Muscle layer of duodenum (tissue), 2 donors: ENCODE data around the gene BPI.

Experiments used
- H3K27ac ChIP-seq: one replicate; pipeline ENCODE4 v1.7.0; 2013; ENCODE audit warnings: mild to moderate bottlenecking, low read length
- H3K27me3 ChIP-seq: one replicate; pipeline ENCODE4 v1.7.0; 2013; ENCODE audit warnings: low read depth, mild to moderate bottlenecking, control low read depth, low read length
- H3K36me3 ChIP-seq, 2 donors: one replicate each; pipeline ENCODE4 v1.7.0; 2013; ENCODE audit warnings: low read length in 2 of 2, control low read depth in 1 of 2, mild to moderate bottlenecking in 1 of 2; ENCODE audit not compliant: insufficient read depth in 2 of 2, control insufficient read depth in 1 of 2
- H3K4me1 ChIP-seq, 2 donors: one replicate each; pipeline ENCODE4 v1.7.0; 2013; ENCODE audit warnings: low read length in 2 of 2, mild to moderate bottlenecking in 2 of 2, control low read depth in 1 of 2, moderate library complexity in 1 of 2; ENCODE audit not compliant: insufficient read depth in 2 of 2, control insufficient read depth in 1 of 2
- H3K4me3 ChIP-seq, 2 donors: one replicate each; pipeline ENCODE4 v1.7.0; 2013; ENCODE audit warnings: low read length in 2 of 2, low read depth in 1 of 2, mild to moderate bottlenecking in 1 of 2
- H3K9me3 ChIP-seq, 2 donors: one replicate each; pipeline ENCODE4 v1.7.0; 2013; ENCODE audit warnings: low read length in 2 of 2, control low read depth in 1 of 2, mild to moderate bottlenecking in 1 of 2; ENCODE audit not compliant: control insufficient read depth in 1 of 2
- donor health status: healthy.

Gene BPI

GRCh38 chr20:38349856-38350255 is 45.9 kb downstream of the BPI start:
- Histone ChIP-seq H3K27ac (no peak overlapping the region), H3K4me1 (no peaks in the 10 kb centered on the region), H3K9me3 (no peaks in the 10 kb centered on the region), H3K4me3 (no peak overlapping the region), H3K27me3 (no peaks in the 10 kb centered on the region), H3K36me3 (no peaks in the 10 kb centered on the region)

DNA sequence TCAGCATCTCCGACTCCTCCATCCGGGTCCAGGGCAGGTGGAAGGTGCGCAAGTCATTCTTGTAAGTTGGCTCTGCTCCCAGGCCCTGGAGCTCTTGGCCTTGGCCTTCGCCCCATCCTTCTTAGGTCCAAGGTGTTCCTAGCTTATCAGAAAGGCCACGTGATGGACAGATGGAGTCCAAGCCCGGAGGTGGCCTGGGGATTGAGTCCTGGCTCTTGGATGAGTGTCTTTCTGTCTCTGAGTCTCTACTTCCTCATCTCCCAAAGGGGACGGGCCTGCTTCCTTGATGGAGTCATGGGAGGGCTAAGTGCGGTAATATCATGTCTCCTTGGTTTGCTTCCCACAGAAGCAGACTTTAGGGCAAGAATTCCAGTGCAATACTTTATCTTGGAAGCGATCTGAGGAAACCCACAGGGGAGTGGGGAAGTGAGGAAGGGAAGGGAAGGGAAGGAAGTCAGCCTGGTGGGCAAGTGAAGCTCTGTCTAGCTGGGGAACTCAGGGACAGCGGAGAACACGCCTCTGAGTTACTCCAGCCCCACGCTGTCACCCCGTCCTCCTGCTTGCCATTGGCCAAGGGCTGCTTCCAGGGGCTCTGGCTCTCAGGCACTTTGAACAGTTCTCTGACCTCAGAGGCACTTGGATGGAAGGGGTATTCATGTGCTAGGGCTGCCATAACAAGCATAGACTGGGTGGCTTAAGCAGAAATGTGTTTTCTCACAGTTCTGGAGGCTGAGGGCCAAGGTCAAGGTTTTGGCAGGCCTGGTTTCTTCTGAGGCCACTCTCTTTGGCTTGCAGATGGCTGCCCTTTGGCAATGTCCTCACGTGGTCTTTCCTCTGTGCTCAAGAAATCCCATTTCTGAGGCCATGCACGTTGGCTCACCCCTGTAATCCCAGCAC is 47.2 kb downstream of the BPI start:
- Histone ChIP-seq H3K27me3 (no peaks in the 10 kb centered on the region), H3K4me3 (no peak overlapping the region), H3K27ac (no peak overlapping the region), H3K4me1 (no peaks in the 10 kb centered on the region), H3K36me3 (no peaks in the 10 kb centered on the region), H3K9me3 (no peaks in the 10 kb centered on the region)

GRCh38 chr20:38353316-38353715 is 49.4 kb downstream of the BPI start:
- no peaks in the 10 kb centered on the region for H3K36me3 ChIP-seq
- no peak overlapping the region for H3K27ac ChIP-seq
- no peaks in the 10 kb centered on the region for H3K9me3 ChIP-seq
- no peaks in the 10 kb centered on the region for H3K27me3 ChIP-seq
- H3K4me3 ChIP-seq: no peak overlapping the region
- H3K4me1 ChIP-seq: no peaks in the 10 kb centered on the region

DNA sequence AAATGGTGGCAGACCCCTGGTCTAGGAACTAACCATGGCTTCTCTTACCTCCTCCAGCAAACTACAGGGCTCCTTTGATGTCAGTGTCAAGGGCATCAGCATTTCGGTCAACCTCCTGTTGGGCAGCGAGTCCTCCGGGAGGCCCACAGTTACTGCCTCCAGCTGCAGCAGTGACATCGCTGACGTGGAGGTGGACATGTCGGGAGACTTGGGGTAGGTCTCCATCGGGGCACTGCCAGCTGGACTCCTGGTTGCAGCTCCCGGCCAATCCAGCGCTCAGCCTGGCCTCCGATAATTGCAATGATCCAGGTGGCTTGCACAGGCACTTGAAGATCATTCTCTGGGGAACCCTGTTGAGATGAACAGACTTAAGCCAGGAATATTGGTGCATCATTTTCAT is 50.3 kb downstream of the BPI start:
- H3K9me3 ChIP-seq: no peaks in the 10 kb centered on the region
- no peak overlapping the region for H3K27ac ChIP-seq
- H3K4me1 ChIP-seq: no peaks in the 10 kb centered on the region
- no peak overlapping the region for H3K4me3 ChIP-seq
- H3K27me3 ChIP-seq: no peaks in the 10 kb centered on the region
- no peaks in the 10 kb centered on the region for H3K36me3 ChIP-seq

DNA sequence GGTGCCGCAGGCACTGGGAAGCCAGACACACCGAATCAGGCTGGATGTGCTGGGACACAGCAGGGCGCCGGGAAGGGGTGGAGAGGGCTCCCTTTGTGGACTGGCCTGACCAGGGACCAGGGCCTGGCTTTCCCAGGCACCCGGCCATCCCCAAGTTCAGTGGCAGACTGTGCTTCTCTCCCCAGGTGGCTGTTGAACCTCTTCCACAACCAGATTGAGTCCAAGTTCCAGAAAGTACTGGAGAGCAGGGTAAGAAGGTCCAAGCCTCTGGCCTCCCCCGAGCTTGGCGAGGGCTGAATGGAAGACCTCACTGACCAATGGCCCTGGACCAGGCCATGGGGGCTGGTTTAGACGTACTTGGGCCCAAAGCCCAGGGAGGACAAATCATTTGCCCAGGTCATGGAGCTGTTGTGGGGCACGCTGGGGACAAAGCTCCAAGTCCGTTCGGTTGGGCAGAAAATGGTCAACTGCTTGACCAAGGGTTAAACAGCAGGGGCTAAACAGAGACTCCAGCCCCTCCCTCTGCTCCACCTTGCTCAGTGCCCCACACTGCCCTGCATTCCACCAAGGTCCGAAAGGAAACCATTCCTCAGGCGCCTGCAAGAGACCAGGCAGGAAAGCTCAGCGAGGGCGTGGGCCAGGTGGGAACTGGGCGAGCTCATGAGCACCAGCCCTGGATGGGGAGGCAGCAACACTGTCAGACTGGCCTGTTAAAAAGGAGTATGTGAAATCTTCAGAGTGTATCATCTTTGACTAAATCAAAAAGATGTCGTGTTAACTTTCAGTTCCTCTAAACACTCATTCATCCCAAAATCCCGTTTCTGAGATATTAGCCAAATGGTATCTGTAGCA is 51.4 kb downstream of the BPI start:
- Histone ChIP-seq H3K27me3 (no peaks in the 10 kb centered on the region), H3K4me3 (no peak overlapping the region), H3K4me1 (no peaks in the 10 kb centered on the region), H3K9me3 (no peaks in the 10 kb centered on the region), H3K27ac (no peak overlapping the region), H3K36me3 (no peaks in the 10 kb centered on the region)

- Histone ChIP-seq H3K9me3 (no peaks in the 10 kb centered on the region), H3K4me1 (no peaks in the 10 kb centered on the region), H3K27me3 (no peaks in the 10 kb centered on the region), H3K4me3 (no peak overlapping the region), H3K27ac (no peak overlapping the region), H3K36me3 (no peaks in the 10 kb centered on the region)
Observed at GRCh38 chr20:38357653-38358207, 53.8 kb downstream of the BPI start.

- no peaks in the 10 kb centered on the region for H3K27me3 ChIP-seq
- H3K36me3 ChIP-seq: no peaks in the 10 kb centered on the region
- no peaks in the 10 kb centered on the region for H3K4me1 ChIP-seq
- H3K4me3 ChIP-seq: no peak overlapping the region
- H3K27ac ChIP-seq: no peak overlapping the region
- H3K9me3 ChIP-seq: no peaks in the 10 kb centered on the region
Observed at GRCh38 chr20:38358556-38358955, 54.6 kb downstream of the BPI start.

DNA sequence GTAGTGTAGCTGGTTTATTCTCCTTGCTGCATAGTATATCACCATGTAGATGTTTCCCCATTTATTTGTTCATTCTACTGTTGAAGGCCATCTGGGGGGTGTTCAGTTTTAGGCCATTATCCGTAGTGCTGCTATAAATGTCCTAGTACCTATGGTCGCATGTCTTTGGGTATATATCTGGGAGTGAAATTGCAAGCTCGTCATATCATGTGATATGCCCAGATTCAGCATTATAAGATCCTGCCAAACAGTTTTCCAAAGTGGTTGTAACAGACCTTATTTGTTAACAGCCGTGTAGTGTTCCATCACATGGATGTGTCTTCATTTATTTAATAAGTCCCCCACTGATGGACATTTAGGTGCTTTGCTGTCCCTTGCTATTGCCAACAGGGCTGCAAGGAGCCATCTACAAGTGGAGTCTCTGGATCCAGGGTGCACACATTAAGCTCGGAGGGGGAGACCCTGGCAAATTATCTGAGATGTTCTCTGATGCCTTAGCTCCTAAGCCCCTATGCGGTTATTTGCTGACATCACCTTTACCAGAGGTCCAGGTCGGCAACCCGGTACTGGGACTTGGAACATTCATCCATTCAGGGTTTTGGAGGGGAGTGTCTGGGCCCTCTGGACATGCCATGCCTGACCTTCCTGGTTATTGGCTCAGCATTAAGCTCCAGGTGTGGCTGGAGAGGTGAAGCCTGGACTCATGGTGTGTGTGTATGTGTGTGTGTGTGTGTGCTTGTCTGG is 59.2 kb downstream of the BPI start:
- no peaks in the 10 kb centered on the region for H3K4me1 ChIP-seq
- H3K9me3 ChIP-seq: no peaks in the 10 kb centered on the region
- H3K4me3 ChIP-seq: no peak overlapping the region
- no peak overlapping the region for H3K27ac ChIP-seq
- no peaks in the 10 kb centered on the region for H3K36me3 ChIP-seq
- H3K27me3 ChIP-seq: no peaks in the 10 kb centered on the region

DNA sequence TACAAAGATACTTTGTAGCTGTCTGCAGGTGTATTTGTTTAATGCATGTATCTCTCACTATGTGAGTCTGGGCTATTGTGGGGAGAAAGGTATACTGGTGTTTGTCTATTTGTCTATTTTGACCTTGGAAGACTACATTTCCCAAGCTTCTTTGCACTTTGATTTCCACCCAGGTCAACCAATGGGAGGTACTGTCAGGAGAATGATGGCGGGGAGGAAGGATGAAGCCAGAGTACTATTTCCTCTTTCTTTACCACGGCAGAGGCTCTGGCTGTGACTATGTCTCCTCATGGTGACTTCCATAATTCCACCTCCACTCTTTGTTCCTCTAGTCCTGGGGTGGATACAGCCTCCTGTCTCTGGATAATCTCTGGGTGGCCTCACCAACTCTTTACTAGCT is 65.4 kb downstream of the BPI start:
- no peak overlapping the region for H3K27ac ChIP-seq

DNA sequence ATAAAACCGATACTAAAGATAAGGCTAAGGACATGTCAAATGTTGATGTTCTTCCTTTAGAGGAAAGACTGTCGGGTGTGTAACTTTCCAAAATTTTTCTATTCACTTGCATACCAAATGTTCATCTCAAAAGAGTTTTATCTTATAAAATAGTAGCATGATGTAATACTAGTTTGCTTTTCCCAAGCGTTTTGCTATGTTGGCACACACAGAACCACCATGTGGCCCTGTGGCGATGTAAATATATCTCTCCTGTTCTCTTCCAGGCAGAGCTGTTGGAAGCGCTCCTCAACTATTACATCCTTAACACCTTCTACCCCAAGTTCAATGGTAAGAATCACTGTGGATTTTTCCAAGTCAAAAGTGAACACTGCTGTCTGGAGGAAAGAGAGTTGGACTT is 68.8 kb downstream of the BPI start:
- Histone ChIP-seq H3K9me3 (no peaks in the 10 kb centered on the region), H3K4me3 (no peak overlapping the region), H3K36me3 (no peaks in the 10 kb centered on the region), H3K4me1 (no peaks in the 10 kb centered on the region), H3K27ac (no peak overlapping the region), H3K27me3 (peaks cover 4% of the 10 kb centered on the region)

More for the DNA sequence above, 65.4 kb downstream of the BPI start:
- Histone ChIP-seq H3K9me3 (no peaks in the 10 kb centered on the region), H3K36me3 (no peaks in the 10 kb centered on the region), H3K4me3 (no peak overlapping the region), H3K27me3 (peaks cover 4% of the 10 kb centered on the region), H3K4me1 (no peaks in the 10 kb centered on the region)
